A549 (cell line): ENCODE data around the gene NUDT5. TPM values are rescaled to one million over a fixed set of nuclear protein-coding genes. Genes with fewer than 3 reads are reported as not detected.

Experiments
- ATAC-seq, 2 experiments: fragments of 200-7000 bp in 1 of 2; fragments of >200 bp in 1 of 2; cut with Nextera tagmentation in 1 of 2; cut with Tn5 transposase in 1 of 2; 3 replicates each; pipeline versions ENCODE4 v1.8.0 to v1.9.1; 2018 to 2020; ENCODE audit warnings: mild to moderate bottlenecking in 1 of 2, moderate library complexity in 1 of 2
- CTCF ChIA-PET: fragments of 300-600 bp; sonication (Branson Sonifier 250); formaldehyde crosslinking; extraction: SDS; loops from one replicate; lab custom pipeline; 2021; ENCODE audit warnings: antibody characterized with exemption, inconsistent platforms; lab: Yijun Ruan, JAX
- POLR2A ChIA-PET: fragments of 350-600 bp; formaldehyde crosslinking; extraction: SDS; loops from one replicate; lab custom pipeline; 2021; ENCODE audit warnings: antibody characterized with exemption, inconsistent platforms; lab: Yijun Ruan, JAX
- DNase-seq, 2 experiments: peaks; one replicate each; pipeline versions ENCODE4 v3.0.0 to v3.0.0-alpha.2; 2011 to 2016; ENCODE audit warnings: low read depth in 1 of 2, low spot score in 1 of 2
- FAIRE-seq: peaks from 2 replicates; lab custom pipeline; 2011; peaks lifted over from hg19 to GRCh38; lab: Jason Lieb, UNC
- H3K27ac ChIP-seq, 2 experiments: fragments of >200 bp; sonication (Bioruptor Twin); formaldehyde crosslinking; 3 replicates each; pipeline ENCODE4 v1.5.1; 2016 to 2017
- H3K4me1 ChIP-seq: fragments of >200 bp; sonication (Bioruptor Twin); formaldehyde crosslinking; 3 replicates; pipeline ENCODE4 v1.6.1; 2016
- H3K4me2 ChIP-seq: fragments of >200 bp; sonication (Bioruptor Twin); formaldehyde crosslinking; 3 replicates; pipeline ENCODE4 v1.6.1; 2016
- H3K4me3 ChIP-seq: fragments of >200 bp; sonication (Bioruptor Twin); formaldehyde crosslinking; 3 replicates; pipeline ENCODE4 v1.5.1; 2016
- H3K9me3 ChIP-seq: fragments of >200 bp; sonication (Bioruptor Twin); formaldehyde crosslinking; 3 replicates; pipeline ENCODE4 v1.6.1; 2016
- CBX8 ChIP-seq: fragments of 200-600 bp; sonication (generic); IDR thresholded peaks from 2 replicates; pipeline ENCODE4 v1.6.1; 2016
- CHD4 ChIP-seq: fragments of 200-600 bp; sonication (generic); IDR thresholded peaks from 2 replicates; pipeline ENCODE4 v1.6.1; 2016; ENCODE audit warnings: antibody characterized with exemption, mild to moderate bottlenecking, borderline replicate concordance
- E2F6 ChIP-seq: IDR thresholded peaks from 2 replicates; pipeline ENCODE4 v1.6.1; 2012; ENCODE audit warnings: low read depth, borderline replicate concordance
- EHF ChIP-seq: fragments of 250-450 bp; sonication (Bioruptor Pico); IDR thresholded peaks from 2 replicates; pipeline ENCODE4 v1.5.0; 2020; ENCODE audit warnings: mild to moderate bottlenecking
- EHMT2 ChIP-seq: fragments of 200-600 bp; sonication (generic); IDR thresholded peaks from 2 replicates; pipeline ENCODE4 v1.6.1; 2016; ENCODE audit warnings: antibody characterized with exemption, low read depth, mild to moderate bottlenecking, moderate library complexity
- FOSB ChIP-seq: fragments of 250-450 bp; sonication (Bioruptor Pico); IDR thresholded peaks from 2 replicates; pipeline ENCODE4 v1.5.0; 2020; ENCODE audit warnings: mild to moderate bottlenecking, moderate library complexity
- FOXS1 ChIP-seq: fragments of 250-450 bp; sonication (Bioruptor Pico); IDR thresholded peaks from 2 replicates; pipeline ENCODE4 v1.5.0; 2020; ENCODE audit warnings: mild to moderate bottlenecking, moderate library complexity
- HES2 ChIP-seq: fragments of >200 bp; sonication (Bioruptor Twin); formaldehyde crosslinking; IDR thresholded peaks from 2 replicates; pipeline ENCODE4 v1.6.1; 2016
- HEYL ChIP-seq: fragments of 250-450 bp; sonication (Bioruptor Pico); IDR thresholded peaks from 2 replicates; pipeline ENCODE4 v1.8.0; 2021; ENCODE audit warnings: mild to moderate bottlenecking, moderate library complexity
- HMGXB4 ChIP-seq: fragments of 250-450 bp; sonication (Bioruptor Pico); IDR thresholded peaks from 2 replicates; pipeline ENCODE4 v1.5.0; 2021; ENCODE audit warnings: mild to moderate bottlenecking, moderate library complexity, borderline replicate concordance
- HOXA7 ChIP-seq: fragments of 250-450 bp; sonication (Bioruptor Pico); IDR thresholded peaks from 2 replicates; pipeline ENCODE4 v1.5.0; 2020; ENCODE audit warnings: mild to moderate bottlenecking, moderate library complexity
- HOXB13 ChIP-seq: fragments of 250-450 bp; sonication (Bioruptor Pico); IDR thresholded peaks from 2 replicates; pipeline ENCODE4 v1.5.0; 2020; ENCODE audit warnings: low read depth, mild to moderate bottlenecking, moderate library complexity
- JUN ChIP-seq, 2 experiments: fragments of >200 bp; sonication (Bioruptor Twin); formaldehyde crosslinking; IDR thresholded peaks; 2 replicates in 1 of 2; 3 replicates in 1 of 2; pipeline ENCODE4 v1.6.1; 2016 to 2017
- JUNB ChIP-seq: fragments of >200 bp; sonication (Bioruptor Twin); formaldehyde crosslinking; IDR thresholded peaks from 2 replicates; pipeline ENCODE4 v1.6.1; 2016
- KDM1A ChIP-seq: fragments of 200-600 bp; sonication (generic); IDR thresholded peaks from 2 replicates; pipeline ENCODE4 v1.6.1; 2016; ENCODE audit warnings: low read depth, mild to moderate bottlenecking
- KDM5A ChIP-seq: fragments of 200-600 bp; sonication (generic); IDR thresholded peaks from 2 replicates; pipeline ENCODE4 v1.6.1; 2016; ENCODE audit warnings: antibody characterized with exemption, mild to moderate bottlenecking
- MAX ChIP-seq: IDR thresholded peaks from 2 replicates; pipeline ENCODE4 v1.6.1; 2012
- MAZ ChIP-seq: fragments of 150-350 bp; IDR thresholded peaks from 2 replicates; pipeline ENCODE4 v1.6.1; 2014; ENCODE audit warnings: antibody characterized with exemption, low read depth, low read length, borderline replicate concordance
- MYC ChIP-seq: IDR thresholded peaks from 2 replicates; pipeline ENCODE4 v1.6.1; 2012; ENCODE audit warnings: mild to moderate bottlenecking, inconsistent platforms, low read length, improper control_type of control experiment, borderline replicate concordance
- NPAS2 ChIP-seq: fragments of 250-450 bp; sonication (Bioruptor Pico); IDR thresholded peaks from 2 replicates; pipeline ENCODE4 v1.8.0; 2022; ENCODE audit warnings: mild to moderate bottlenecking, moderate library complexity, borderline replicate concordance
- RAD21 ChIP-seq, 2 experiments: fragments of >200 bp in 1 of 2; sonication (Bioruptor Twin) in 1 of 2; formaldehyde crosslinking in 1 of 2; IDR thresholded peaks in 1 of 2; conservative IDR thresholded peaks in 1 of 2; 2 replicates in 1 of 2; 3 replicates in 1 of 2; pipeline ENCODE4 v1.6.1; 2012 to 2018; ENCODE audit warnings: inconsistent platforms in 1 of 2
- RARB ChIP-seq: fragments of 250-450 bp; sonication (Bioruptor Pico); IDR thresholded peaks from 2 replicates; pipeline ENCODE4 v1.8.0; 2021; ENCODE audit warnings: mild to moderate bottlenecking, moderate library complexity
- REST ChIP-seq: fragments of 200-600 bp; sonication (generic); IDR thresholded peaks from 2 replicates; pipeline ENCODE4 v1.6.1; 2016; ENCODE audit warnings: antibody characterized with exemption, mild to moderate bottlenecking, moderate library complexity
- USF2 ChIP-seq: fragments of 450-650 bp; IDR thresholded peaks from 2 replicates; pipeline ENCODE4 v1.6.1; 2014; ENCODE audit warnings: antibody characterized with exemption
- ZNF302 ChIP-seq: fragments of 250-450 bp; sonication (Bioruptor Pico); IDR thresholded peaks from 2 replicates; pipeline ENCODE4 v1.9.0; 2021; ENCODE audit warnings: inconsistent platforms, mild to moderate bottlenecking, moderate library complexity
- WGBS: methylation state at CpG from one replicate; pipeline ENCODE4 v1.1.6; 2017; ENCODE audit errors: missing lambda C conversion rate; 5-methylcytosine and 5-hydroxymethylcytosine counted together
- polyA plus RNA-seq, 4 experiments: library from polyadenylated mRNA; depleted of rRNA in 3 of 4; stranded (reverse); fragments of >200 nt; fragmentation: RNase III in 1 of 4; extraction: RNeasy Plus Mini Kit Qiagen cat#74134 plus additional on column Dnase treatment in 1 of 4; gene quantifications; 2 replicates in 3 of 4; 3 replicates in 1 of 4; pipeline ENCODE4 v1.2.3, GENCODE V29; 2011 to 2017

Gene NUDT5
- polyA plus RNA-seq, 2 of the 4 experiments (the other 2 are of a cell fraction) = 146 to 190 TPM

GRCh38 chr10:12241810-12242529 lies 46.3 kb upstream of the NUDT5 start:
- POLR2A ChIA-PET = no interaction called here
- TF ChIP-seq CBX8 = no peak
- no peak for TF ChIP-seq RARB
- no peak for TF ChIP-seq E2F6
- no peak for TF ChIP-seq REST
- TF ChIP-seq JUNB = no peak
- TF ChIP-seq USF2 = no peak
- no peak for TF ChIP-seq KDM1A
- TF ChIP-seq FOSB = no peak
- no peak for TF ChIP-seq NPAS2 (CRISPR knock-in tag)
- TF ChIP-seq MYC = no peak
- TF ChIP-seq ZNF302 (CRISPR knock-in tag) = no peak
- no peak for TF ChIP-seq MAX
- TF ChIP-seq JUN (IDR thresholded peaks at IDR 0.05) = no peak
- no peak for TF ChIP-seq FOXS1 (CRISPR knock-in tag)
- TF ChIP-seq EHF (CRISPR knock-in tag) = no peak
- TF ChIP-seq HEYL = no peak
- no peak for TF ChIP-seq HMGXB4 (CRISPR knock-in tag)
- TF ChIP-seq KDM5A = no peak
- no peak for TF ChIP-seq HES2
- no peak for FAIRE-seq
- Histone ChIP-seq H3K4me3 (no peak overlapping the region), H3K27ac (no peak overlapping the region), H3K9me3 (no peaks in the 10 kb centered on the region), H3K4me1 (no peaks in the 10 kb centered on the region; the same call in 2 of the 3 replicates), H3K4me2 (no peak overlapping the region)
- ATAC-seq = no peak
- CTCF ChIA-PET = interaction anchor here (0.6 to 2.0 kb wide), 4 partner anchors 11 to 861 kb away, joined by 3 to 8 read pairs (median 4); no protein-coding TSS in a partner anchor
- no peak for DNase-seq
- 94% methylated on average over 19 of the region's 19 CpGs for WGBS

GRCh38 chr10:12238821-12239220 lies 43.1 kb upstream of the NUDT5 start:
- H3K27ac ChIP-seq = no peak overlapping the region
- no peak overlapping the region for H3K4me2 ChIP-seq
- TF ChIP-seq RAD21 (conservative IDR thresholded peaks at IDR 0.05 in 1 of 2, IDR thresholded peaks at IDR 0.05 in 1 of 2) (no peak), MAZ (no peak), EHMT2 (no peak), HOXB13 (CRISPR knock-in tag) (no peak), CBX8 (no peak), CHD4 (no peak), HOXA7 (CRISPR knock-in tag) (no peak)
- no peak overlapping the region for H3K4me3 ChIP-seq
- ChIA-PET CTCF (interaction anchor here (0.6 to 3.7 kb wide), 2 partner anchors 24 to 542 kb away, joined by 4 to 14 read pairs; no protein-coding TSS in a partner anchor), POLR2A (no interaction called here)
- ATAC-seq (no peak), DNase-seq (no peak), FAIRE-seq (no peak)
- no peaks in the 10 kb centered on the region for H3K4me1 ChIP-seq
- no peaks in the 10 kb centered on the region for H3K9me3 ChIP-seq
- 80% methylated on average over 8 of the region's 8 CpGs for WGBS
